Stimulated activated CD4-positive, alpha-beta T cell treated with anti-CD3 and anti-CD28 coated beads, TNF-alpha, amount 100 ng/mL, for 24 hours (primary cell): ENCODE results near the gene IL19.
"Not testable (repeated sequence)": the region's sequence is repeated elsewhere in the genome, so short reads cannot be mapped to it uniquely, and the experiment has no call there.

Source experiments
- DNase-seq, 3 experiments: peaks; one replicate each; pipeline ENCODE4 v3.0.0-alpha.2; 2020; ENCODE audit warnings: low read depth in 3 of 3

IL19 gene

GRCh38 chr1:206776229-206776628, 5.7 kb downstream of the IL19 start:
- DNase-seq: no peak

GRCh38 chr1:206778031-206778430, 7.5 kb downstream of the IL19 start:
- DNase-seq: no peak

- DNase-seq: not testable (repeated sequence)
Measured at GRCh38 chr1:206778911-206779310, 8.3 kb downstream of the IL19 start.

GRCh38 chr1:206779638-206780037, 9.1 kb downstream of the IL19 start:
- DNase-seq: no peak

- DNase-seq: no peak
Measured at GRCh38 chr1:206782448-206782847, 11.9 kb downstream of the IL19 start.

- no peak for DNase-seq
Measured at GRCh38 chr1:206783506-206783905, 12.9 kb downstream of the IL19 start.

- peak; percentile 75 to 94 (median 81) for DNase-seq
Measured at GRCh38 chr1:206784471-206784903, 13.9 kb downstream of the IL19 start.

GRCh38 chr1:206785182-206785765, 14.7 kb downstream of the IL19 start:
- DNase-seq: no peak

- DNase-seq: no peak
Measured at GRCh38 chr1:206786212-206786886, 15.8 kb downstream of the IL19 start.

- DNase-seq: no peak
Measured at GRCh38 chr1:206787891-206788290, 17.3 kb downstream of the IL19 start.

GRCh38 chr1:206788487-206789050, 18.0 kb downstream of the IL19 start:
- no peak for DNase-seq

GRCh38 chr1:206790502-206791250, 20.1 kb downstream of the IL19 start:
- DNase-seq: no peak

- DNase-seq: no peak
Measured at GRCh38 chr1:206792939-206793607, 22.5 kb downstream of the IL19 start.

- DNase-seq: no peak
Measured at GRCh38 chr1:206793620-206794019, 23.0 kb downstream of the IL19 start.

GRCh38 chr1:206794294-206794908, 23.8 kb downstream of the IL19 start:
- peak in 2 of 3 experiments; percentile 38 to 65 for DNase-seq

GRCh38 chr1:206796116-206796515, 25.5 kb downstream of the IL19 start:
- DNase-seq: no peak

- DNase-seq: no peak
Measured at GRCh38 chr1:206796981-206797402, 26.4 kb downstream of the IL19 start.

- DNase-seq: no peak
Measured at GRCh38 chr1:206797534-206798383, 27.2 kb downstream of the IL19 start.

- DNase-seq: no peak
Measured at GRCh38 chr1:206798384-206798996, 27.9 kb downstream of the IL19 start.

GRCh38 chr1:206799311-206799710, 28.7 kb downstream of the IL19 start:
- DNase-seq: no peak
